CD14-positive monocyte (primary cell): ENCODE measurements around the gene OR5AC2. TPM values are rescaled to one million over a fixed set of nuclear protein-coding genes. Genes with fewer than 3 reads are reported as not detected.

Experiments
- DNase-seq, 3 donors: peaks; one replicate each; pipeline ENCODE4 v3.0.0-alpha.2; 2011 to 2022
- H2AFZ ChIP-seq: 2 replicates; pipeline ENCODE4 v1.6.0; 2012; ENCODE audit warnings: mild to moderate bottlenecking, low read depth, low read length, inconsistent platforms; ENCODE audit not compliant: insufficient read depth, poor library complexity, severe bottlenecking
- H3K27ac ChIP-seq, 2 donors: 1 replicate in 1 of 2; 2 replicates in 1 of 2; pipeline ENCODE4 v1.5.1; 2012 to 2013; ENCODE audit warnings: low read length in 2 of 2, control low read depth in 1 of 2, inconsistent platforms in 1 of 2, low read depth in 1 of 2, mild to moderate bottlenecking in 1 of 2
- H3K27me3 ChIP-seq, 2 donors: one replicate each; pipeline versions ENCODE4 v1.6.0 to v1.6.1; 2011 to 2013; ENCODE audit warnings: low read length in 2 of 2; ENCODE audit not compliant: control insufficient read depth in 2 of 2, insufficient read depth in 2 of 2
- H3K36me3 ChIP-seq, 2 donors: replicated peaks in 1 of 2; 1 replicate in 1 of 2; 2 replicates in 1 of 2; pipeline versions ENCODE4 v1.5.1 to v1.6.1; 2012 to 2013; ENCODE audit warnings: low read length in 2 of 2, control low read depth in 1 of 2, inconsistent platforms in 1 of 2, mild to moderate bottlenecking in 1 of 2; ENCODE audit not compliant: insufficient read depth in 2 of 2, control insufficient read depth in 1 of 2
- H3K4me1 ChIP-seq, 2 donors: 1 replicate in 1 of 2; 2 replicates in 1 of 2; pipeline versions ENCODE4 v1.5.1 to v1.6.1; 2012 to 2013; ENCODE audit warnings: low read length in 2 of 2, control low read depth in 1 of 2, inconsistent platforms in 1 of 2, mild to moderate bottlenecking in 1 of 2, moderate library complexity in 1 of 2; ENCODE audit not compliant: insufficient read depth in 2 of 2, control insufficient read depth in 1 of 2
- H3K4me2 ChIP-seq: replicated peaks from 2 replicates; pipeline ENCODE3; 2012; ENCODE audit warnings: low read length, moderate library complexity, mild to moderate bottlenecking; ENCODE audit not compliant: poor library complexity, severe bottlenecking; ENCODE audit errors: extremely low read depth
- H3K4me3 ChIP-seq, 3 experiments: fragments of 200-600 bp in 1 of 3; sonication (generic) in 1 of 3; replicated peaks in 1 of 3; 1 replicate in 2 of 3; 2 replicates in 1 of 3; pipeline ENCODE4 v1.5.1; 2011 to 2013; ENCODE audit warnings: low read length in 3 of 3, mild to moderate bottlenecking in 3 of 3, control low read depth in 2 of 3, low read depth in 2 of 3, inconsistent platforms in 1 of 3, moderate library complexity in 1 of 3
- H3K79me2 ChIP-seq: 2 replicates; pipeline ENCODE4 v1.6.0; 2012; ENCODE audit warnings: mild to moderate bottlenecking, control low read depth, inconsistent platforms, low read length, moderate library complexity; ENCODE audit not compliant: insufficient read depth
- H3K9ac ChIP-seq: 2 replicates; pipeline ENCODE4 v1.6.0; 2017; ENCODE audit warnings: low read length, mild to moderate bottlenecking; ENCODE audit not compliant: insufficient read depth, poor library complexity, severe bottlenecking
- H3K9me3 ChIP-seq, 2 donors: replicated peaks in 1 of 2; 1 replicate in 1 of 2; 2 replicates in 1 of 2; pipeline versions ENCODE4 v1.5.1 to v1.6.1; 2012 to 2013; ENCODE audit warnings: low read length in 2 of 2, control low read depth in 1 of 2; ENCODE audit not compliant: control insufficient read depth in 1 of 2, insufficient read depth in 1 of 2
- H4K20me1 ChIP-seq: 2 replicates; pipeline ENCODE4 v1.6.0; 2012; ENCODE audit warnings: mild to moderate bottlenecking, low read length, control low read depth, moderate library complexity; ENCODE audit not compliant: insufficient read depth
- H3K27ac Mint-ChIP-seq, 7 donors: one replicate each; pipeline ENCODE4 v1.8.0; 2020; ENCODE audit warnings: mild to moderate bottlenecking in 7 of 7, mixed read lengths in 7 of 7, moderate library complexity in 6 of 7, inconsistent platforms in 2 of 7
- H3K27me3 Mint-ChIP-seq, 3 donors: one replicate each; pipeline ENCODE4 v1.8.0; 2021 to 2022; ENCODE audit warnings: low read depth in 3 of 3, mild to moderate bottlenecking in 3 of 3, mixed read lengths in 3 of 3, moderate library complexity in 3 of 3, inconsistent platforms in 1 of 3
- H3K36me3 Mint-ChIP-seq, 2 donors: one replicate each; pipeline ENCODE4 v1.8.0; 2020; ENCODE audit warnings: mixed read lengths in 2 of 2, inconsistent platforms in 1 of 2, mild to moderate bottlenecking in 1 of 2
- H3K4me1 Mint-ChIP-seq: one replicate; pipeline ENCODE4 v1.8.0; 2020; ENCODE audit warnings: mild to moderate bottlenecking, mixed read lengths
- H3K4me3 Mint-ChIP-seq, 2 donors: one replicate each; pipeline ENCODE4 v1.8.0; 2020; ENCODE audit warnings: mild to moderate bottlenecking in 2 of 2, mixed read lengths in 2 of 2, moderate library complexity in 1 of 2
- H3K9me3 Mint-ChIP-seq, 7 donors: one replicate each; pipeline ENCODE4 v1.8.0; 2020 to 2022; ENCODE audit warnings: mixed read lengths in 7 of 7, mild to moderate bottlenecking in 6 of 7, moderate library complexity in 6 of 7, inconsistent platforms in 2 of 7
- CTCF ChIP-seq: fragments of 200-600 bp; IDR thresholded peaks from one replicate; pipeline ENCODE4 v1.8.0; 2022; ENCODE audit warnings: antibody characterized with exemption, mild to moderate bottlenecking
- WGBS: methylation state at CpG from one replicate; pipeline ENCODE4 v1.1.5; 2013; ENCODE audit warnings: missing lambda C conversion rate; ENCODE audit not compliant: insufficient coverage; 5-methylcytosine and 5-hydroxymethylcytosine counted together
- intact Hi-C, 2 donors: fragments of 100-400 bp; cut with micrococcal nuclease; formaldehyde crosslinking; loops; one replicate each; pipeline versions ENCODE4 v1.15.0 to v1.15.1; 2023
- polyA plus RNA-seq, 3 donors: library from polyadenylated mRNA; depleted of rRNA in 1 of 3; unstranded in 2 of 3; stranded (reverse) in 1 of 3; fragments of 300-500 nt in 2 of 3; fragments of >200 nt in 1 of 3; fragmentation: Illumina TruSeq in 2 of 3; gene quantifications; 1 replicate in 2 of 3; 2 replicates in 1 of 3; pipeline ENCODE4 v1.2.3, GENCODE V29; 2012 to 2021

Gene OR5AC2
- polyA plus RNA-seq, 3 donors, result not detected

GRCh38 chr3:98038876-98039275 lies 48.1 kb upstream of the OR5AC2 start:
- Mint-ChIP-seq H3K9me3 (peaks cover 4 to 10% (median 7%) of the 10 kb centered on the region in 7 donors), H3K36me3 (no peaks in the 10 kb centered on the region), H3K4me1 (peaks cover 4% of the 10 kb centered on the region), H3K27ac (no peak overlapping the region), H3K27me3 (peaks cover 1 to 7% (median 4%) of the 10 kb centered on the region in 3 donors), H3K4me3 (no peak overlapping the region)
- Histone ChIP-seq H3K9me3 (peaks cover 0 to 5% of the 10 kb centered on the region in 2 donors), H3K79me2 (no peaks in the 10 kb centered on the region), H3K4me2 (no peak overlapping the region), H3K9ac (no peak overlapping the region), H2AFZ (no peak overlapping the region), H3K27me3 (peaks cover 6 to 7% of the 10 kb centered on the region in 2 donors), H3K27ac (no peak overlapping the region), H3K36me3 (no peaks in the 10 kb centered on the region), H3K4me3 (no peak overlapping the region), H3K4me1 (no peaks in the 10 kb centered on the region), H4K20me1 (no peaks in the 10 kb centered on the region)
- WGBS, result no CpG with 5 or more reads among the region's 3 CpGs
- intact Hi-C loops, result loop anchor here in 1 of 2 donors (5.0 kb wide), 1 partner anchor 288 kb away; no protein-coding TSS in a partner anchor
- no peak for TF ChIP-seq CTCF
- DNase-seq, result no peak

- H3K27ac ChIP-seq, result no peak overlapping the region
- 0% methylated on average over 6 of the region's 13 CpGs for WGBS
- no peaks in the 10 kb centered on the region for H3K4me1 ChIP-seq
- H3K4me2 ChIP-seq, result peak overlapping the region; percentile 70
- H3K9me3 ChIP-seq, result peaks cover 0 to 5% of the 10 kb centered on the region in 2 donors
- Mint-ChIP-seq H3K4me3 (peak overlapping the region; percentile 76 to 88), H3K27ac (peak overlapping the region; percentile 47 to 92 (median 82)), H3K9me3 (peaks cover 4 to 10% (median 7%) of the 10 kb centered on the region in 7 donors), H3K36me3 (no peaks in the 10 kb centered on the region), H3K27me3 (peaks cover 0 to 7% (median 4%) of the 10 kb centered on the region in 3 donors), H3K4me1 (peaks cover 4% of the 10 kb centered on the region)
- TF ChIP-seq CTCF, result peak; percentile 98
- H3K79me2 ChIP-seq, result no peaks in the 10 kb centered on the region
- intact Hi-C loops, result loop anchor here (5.0 kb wide), 1 partner anchor 288 kb away; no protein-coding TSS in a partner anchor
- peaks cover 3 to 7% of the 10 kb centered on the region in 2 donors for H3K27me3 ChIP-seq
- peak overlapping the region in 2 of 3 experiments; percentile 45 to 60 for H3K4me3 ChIP-seq
- H4K20me1 ChIP-seq, result no peaks in the 10 kb centered on the region
- H2AFZ ChIP-seq, result peak overlapping the region; percentile 75
- no peaks in the 10 kb centered on the region for H3K36me3 ChIP-seq
- peak; percentile 67 to 82 (median 80) for DNase-seq
- no peak overlapping the region for H3K9ac ChIP-seq
Measured at GRCh38 chr3:98039322-98040024, 47.5 kb upstream of the OR5AC2 start.
